Activated effector memory CD4-positive, alpha-beta T cell treated with anti-CD3 and anti-CD28 coated beads, Interleukin-2, amount 50 U/mL, for 16 hours (primary cell): ENCODE measurements around the gene EN2.

Experiments
- DNase-seq: peaks from one replicate; pipeline ENCODE4 v3.0.0-alpha.2; 2020

EN2 gene

GRCh38 chr7:155511702-155511996 lies 53.7 kb downstream of the EN2 start:
- no peak for DNase-seq

GRCh38 chr7:155512246-155512887 lies 54.4 kb downstream of the EN2 start:
- no peak for DNase-seq

- no peak for DNase-seq
Measured at GRCh38 chr7:155513543-155514285, 55.8 kb downstream of the EN2 start.

- no peak for DNase-seq
Measured at GRCh38 chr7:155514296-155514695, 56.4 kb downstream of the EN2 start.
